IPS DF 4.7 (cell line): Measurements from ENCODE around the gene EMX1.
"Not testable (repeated sequence)": the region's sequence is repeated elsewhere in the genome, so short reads cannot be mapped to it uniquely, and the experiment has no call there.

Source experiments
- DNase-seq: peaks from one replicate; pipeline ENCODE4 v3.0.0-alpha.2; 2013; ENCODE audit warnings: low spot score; ENCODE audit errors: extremely low read depth

The EMX1 gene

DNA sequence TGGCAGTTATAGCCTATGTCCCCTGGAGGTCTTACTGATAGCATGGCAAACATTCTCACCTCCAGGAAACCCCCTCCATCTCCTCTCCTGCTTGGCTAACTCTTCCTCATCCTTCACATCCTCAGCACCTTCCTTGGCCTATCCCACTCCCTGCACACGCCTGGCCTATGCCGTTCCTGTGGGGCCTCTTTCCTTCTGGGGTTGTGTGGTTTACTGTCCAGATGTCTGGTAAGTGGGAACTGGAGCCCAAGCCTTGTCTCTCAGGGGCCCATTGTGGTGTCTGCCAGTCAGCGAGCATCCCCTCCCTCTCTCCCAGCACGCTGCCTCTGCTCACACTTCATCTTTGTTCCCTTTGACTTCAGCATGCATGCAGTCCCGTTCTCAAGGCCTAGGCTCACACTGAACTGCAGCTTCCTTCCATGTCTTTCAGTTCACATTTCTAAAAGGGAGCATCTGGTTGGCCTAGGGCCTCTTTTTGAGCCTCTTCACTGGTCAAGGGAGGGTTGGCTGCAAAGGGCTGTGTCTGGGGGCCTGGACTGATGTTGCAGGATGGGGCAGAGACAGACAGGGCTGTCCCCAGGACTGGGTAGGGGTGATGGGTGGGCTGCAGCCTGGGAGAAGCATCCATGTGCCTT, 17.0 kb upstream of the EMX1 start:
- DNase-seq, result no peak

- no peak for DNase-seq
Observed at GRCh38 chr2:72901426-72901825, 15.9 kb upstream of the EMX1 start.

- DNase-seq, result not testable (repeated sequence)
Observed at GRCh38 chr2:72907369-72907768, 9.9 kb upstream of the EMX1 start.

- no peak for DNase-seq
Observed at GRCh38 chr2:72908741-72909140, 8.6 kb upstream of the EMX1 start.

- no peak for DNase-seq
Observed at GRCh38 chr2:72911256-72911655, 6.1 kb upstream of the EMX1 start.

- no peak for DNase-seq
Observed at GRCh38 chr2:72913486-72914205, 3.7 kb upstream of the EMX1 start.

- no peak for DNase-seq
Observed at GRCh38 chr2:72914206-72914559, 3.1 kb upstream of the EMX1 start.

GRCh38 chr2:72914589-72915319, 2.6 kb upstream of the EMX1 start:
- DNase-seq, result no peak

DNA sequence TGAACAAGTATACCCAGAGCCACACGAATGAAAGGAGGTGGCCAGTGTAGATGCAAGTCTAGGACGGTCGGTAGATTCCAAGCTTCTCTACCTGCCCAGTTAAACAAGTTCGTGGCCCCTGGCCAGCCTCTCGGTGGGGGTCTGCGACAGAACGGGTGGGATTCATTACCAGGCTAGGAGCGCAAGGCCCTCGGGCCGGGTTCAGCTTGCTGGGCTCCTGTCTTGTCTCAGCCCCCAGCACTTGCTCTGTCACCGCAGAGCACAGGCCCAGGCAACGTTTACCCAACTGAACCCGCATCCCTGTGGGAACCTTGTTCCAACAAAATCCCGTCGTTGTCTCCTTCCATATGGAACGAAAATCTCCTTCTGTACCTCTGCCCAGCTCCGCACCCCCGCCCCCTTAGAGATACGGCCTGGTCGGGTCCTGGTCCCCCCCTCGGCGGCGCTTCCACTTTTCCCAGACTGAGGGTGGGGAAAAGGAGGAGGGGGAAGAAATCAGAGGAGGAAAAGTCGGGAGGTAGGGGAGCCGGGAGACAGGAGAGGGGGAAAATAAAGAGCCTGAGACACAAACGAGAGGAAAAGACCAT, 1.9 kb upstream of the EMX1 start:
- no peak for DNase-seq

DNA sequence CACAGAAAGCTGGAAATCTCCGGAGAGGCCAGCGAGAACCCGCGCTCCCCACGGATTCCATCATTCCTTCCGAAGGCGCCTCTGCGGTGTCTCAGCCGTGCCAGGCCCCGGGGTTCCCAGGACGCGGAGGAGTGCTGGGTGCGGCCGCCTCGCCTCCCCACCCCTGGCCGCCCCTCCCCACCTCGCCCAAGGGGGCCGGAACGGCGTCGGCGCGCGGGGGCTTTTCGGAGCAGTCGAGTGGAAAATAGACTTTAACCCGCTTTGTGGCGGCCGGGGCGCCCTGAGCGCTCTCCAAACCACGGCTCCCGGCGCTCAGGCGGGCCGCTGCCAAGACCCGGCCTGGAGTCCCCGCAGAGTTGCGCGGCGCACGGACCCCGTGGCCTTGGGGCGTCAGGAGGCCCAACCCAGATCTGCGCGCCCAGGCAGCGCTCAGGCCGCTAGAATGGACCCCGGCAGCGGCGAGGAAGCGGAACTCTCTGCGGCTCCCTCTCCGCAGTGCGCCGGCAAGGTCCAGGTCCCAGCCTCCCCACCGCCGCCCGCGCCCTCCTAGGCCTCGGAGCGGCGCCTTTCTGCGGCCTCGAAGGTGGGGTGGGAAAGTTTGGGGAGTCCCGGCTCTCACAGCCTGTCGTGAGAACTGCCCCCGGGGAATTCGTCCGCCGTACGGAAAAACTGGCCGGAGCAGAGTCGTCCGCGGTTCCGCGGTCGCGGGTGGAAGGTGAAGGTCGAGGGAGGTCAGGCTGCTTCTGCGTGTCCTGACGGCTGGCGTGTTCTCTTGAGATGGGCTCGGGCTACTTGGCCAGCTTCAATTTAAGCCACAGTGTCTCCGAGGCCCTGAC, 1.2 kb upstream of the EMX1 start:
- no peak for DNase-seq

GRCh38 chr2:72916743-72917137, 579 bp upstream of the EMX1 start:
- no peak for DNase-seq

DNA sequence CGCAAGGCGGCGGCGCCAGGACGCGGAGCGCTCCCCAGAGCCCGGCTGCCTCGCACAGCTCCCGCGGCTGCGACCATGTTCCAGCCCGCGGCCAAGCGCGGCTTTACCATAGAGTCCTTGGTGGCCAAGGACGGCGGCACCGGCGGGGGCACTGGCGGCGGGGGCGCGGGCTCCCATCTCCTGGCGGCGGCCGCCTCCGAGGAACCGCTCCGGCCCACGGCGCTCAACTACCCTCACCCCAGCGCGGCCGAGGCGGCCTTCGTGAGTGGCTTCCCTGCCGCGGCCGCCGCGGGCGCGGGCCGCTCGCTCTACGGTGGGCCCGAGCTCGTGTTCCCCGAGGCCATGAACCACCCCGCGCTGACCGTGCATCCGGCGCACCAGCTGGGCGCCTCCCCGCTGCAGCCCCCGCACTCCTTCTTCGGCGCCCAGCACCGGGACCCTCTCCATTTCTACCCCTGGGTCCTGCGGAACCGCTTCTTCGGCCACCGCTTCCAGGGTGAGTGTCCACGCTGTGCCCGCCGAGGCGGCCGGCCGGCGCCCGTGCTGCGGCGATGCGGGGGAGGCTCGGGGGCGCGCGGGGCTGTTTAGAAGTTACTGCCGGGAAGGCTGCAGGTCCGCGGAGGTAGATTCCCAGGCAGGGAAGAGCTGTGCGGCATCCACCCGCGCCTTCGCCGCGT, 696 bp downstream of the EMX1 start:
- DNase-seq, result no peak

DNA sequence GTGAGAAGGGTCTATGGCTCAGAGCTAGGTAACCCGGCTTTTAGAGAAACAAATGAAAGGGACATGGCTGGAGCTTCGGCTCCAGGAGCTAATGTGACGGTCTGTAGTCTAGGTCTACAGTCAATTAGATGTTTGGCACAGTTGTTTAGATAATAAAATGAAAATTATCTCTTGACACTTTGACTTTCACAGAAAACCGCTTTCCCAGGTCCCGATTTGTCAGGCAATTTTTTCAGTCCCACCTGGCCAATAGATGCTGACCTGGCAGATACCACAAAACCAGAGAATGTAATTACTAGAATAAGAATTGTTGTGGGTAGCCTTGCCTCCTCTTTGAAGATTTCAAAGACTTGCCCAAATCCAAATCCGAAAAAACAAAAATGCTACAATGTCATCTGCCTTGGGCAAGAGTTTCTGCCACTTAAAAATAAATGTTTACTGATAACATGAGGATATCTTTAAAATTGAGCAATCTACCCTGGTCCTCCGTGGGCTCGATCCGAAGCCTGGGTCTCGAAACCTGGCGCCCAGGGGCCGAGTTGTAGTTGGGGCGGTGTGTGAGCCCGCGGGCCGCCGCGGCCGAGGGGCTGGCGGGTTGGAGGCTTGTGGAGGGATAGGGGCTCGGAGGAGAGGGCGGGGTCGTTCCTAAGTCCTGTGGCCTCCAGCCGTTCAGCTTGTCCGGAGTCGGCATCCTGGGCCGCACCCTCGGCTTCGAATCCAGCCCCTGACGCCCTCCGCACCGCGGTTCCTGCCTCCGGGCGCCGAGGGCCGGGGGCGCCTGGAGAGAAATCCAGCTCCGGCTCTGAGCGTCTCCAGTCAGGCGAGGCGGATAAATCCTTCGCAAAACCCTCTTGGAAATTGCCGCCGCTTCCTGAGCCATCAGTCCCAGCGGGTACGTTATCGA, 2.3 kb downstream of the EMX1 start:
- DNase-seq, result no peak

DNA sequence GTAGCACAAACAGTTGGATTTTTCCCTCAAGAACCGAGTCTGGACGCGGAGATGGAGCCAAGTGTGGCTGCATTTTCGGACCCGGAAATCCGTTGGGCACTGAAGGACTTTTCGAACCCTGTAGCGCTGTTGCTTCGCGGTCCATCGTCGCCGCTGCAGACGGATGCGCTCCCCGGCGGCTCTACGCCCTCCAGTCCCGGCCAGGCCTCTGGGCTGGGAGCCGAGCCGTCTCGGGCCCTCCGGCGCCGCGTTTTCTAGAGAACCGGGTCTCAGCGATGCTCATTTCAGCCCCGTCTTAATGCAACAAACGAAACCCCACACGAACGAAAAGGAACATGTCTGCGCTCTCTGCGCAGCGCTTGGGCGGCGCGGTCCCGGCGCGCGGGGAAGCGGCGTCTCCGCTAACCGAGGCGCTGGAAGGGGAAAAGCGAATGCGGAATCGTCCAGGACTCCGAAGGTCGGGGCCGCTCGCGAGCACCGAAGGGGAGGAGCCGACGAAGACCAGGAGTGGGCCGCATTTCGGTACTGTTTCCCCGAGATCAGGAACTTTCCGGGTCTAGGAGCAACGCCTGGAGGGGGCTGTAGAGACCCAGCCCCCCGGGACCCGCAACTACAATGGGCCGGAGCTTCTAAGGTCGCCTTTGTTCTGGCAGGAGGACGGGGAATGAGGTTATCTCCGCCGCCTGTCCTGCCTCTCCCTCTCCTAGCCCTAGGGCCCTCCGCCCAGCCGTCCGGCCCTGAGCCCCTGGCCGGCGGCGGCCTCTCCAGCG, 3.2 kb downstream of the EMX1 start:
- DNase-seq, result no peak

DNA sequence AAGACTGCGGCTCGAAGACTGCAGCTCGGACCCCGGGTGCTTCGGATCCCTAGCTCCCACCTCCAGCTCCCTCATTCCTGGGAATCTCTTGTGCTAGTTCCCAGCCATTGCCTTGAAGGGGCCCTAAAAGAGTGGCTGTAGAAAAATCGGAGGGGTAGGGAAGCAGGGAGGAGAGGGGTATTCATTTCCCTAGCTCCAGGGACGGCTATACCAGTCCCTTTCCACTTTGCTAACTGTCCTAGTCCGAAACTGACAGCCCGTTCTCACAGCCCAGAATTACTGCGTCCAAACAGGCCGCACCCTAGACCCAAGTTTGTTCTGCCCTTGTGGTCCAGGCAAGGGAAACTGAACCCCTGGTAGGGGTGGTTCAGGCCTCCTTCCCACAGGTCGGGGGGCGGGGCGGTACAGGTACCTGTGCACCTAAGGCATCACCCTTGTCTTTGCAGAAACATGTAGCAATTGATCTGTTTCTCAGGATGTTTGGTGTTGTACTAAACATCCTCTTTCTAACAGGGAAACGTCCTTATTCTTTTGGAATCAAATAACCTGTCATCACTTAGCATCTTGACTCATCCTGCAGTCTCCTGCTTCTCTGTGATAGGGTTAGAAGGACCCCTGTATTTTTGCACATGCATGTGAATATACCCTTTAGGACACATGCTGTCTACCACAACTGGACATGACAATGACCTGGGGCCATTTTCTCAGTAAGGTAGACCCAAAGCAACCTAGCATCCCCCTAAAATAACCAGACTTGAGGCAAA, 4.0 kb downstream of the EMX1 start:
- DNase-seq, result no peak

GRCh38 chr2:72921853-72922252, 4.5 kb downstream of the EMX1 start:
- no peak for DNase-seq

DNA sequence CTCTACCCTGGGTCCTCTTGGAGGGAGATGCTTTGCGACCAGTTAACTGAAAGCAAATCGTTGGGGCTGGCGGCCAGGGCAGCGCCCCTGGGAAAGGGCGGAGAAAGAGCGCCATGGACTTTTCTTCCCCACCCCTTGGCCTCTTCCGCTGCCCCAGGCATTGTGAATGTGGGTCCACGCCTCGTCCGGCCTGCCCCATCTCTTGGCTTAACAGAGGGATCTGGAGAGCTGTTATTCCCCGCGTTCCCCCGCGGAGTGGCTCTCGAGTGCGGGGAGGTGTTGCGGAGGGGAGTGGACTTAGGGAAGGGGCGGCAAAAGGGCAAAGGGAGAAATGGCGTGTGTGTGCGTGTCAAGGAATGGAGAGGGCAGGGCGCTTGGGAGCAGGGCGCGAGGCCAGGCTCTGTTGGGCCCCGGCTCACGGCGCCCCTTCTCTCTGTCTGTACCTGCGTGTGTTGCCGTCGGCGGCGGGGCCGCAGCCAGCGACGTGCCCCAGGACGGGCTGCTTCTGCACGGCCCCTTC, 6.6 kb downstream of the EMX1 start:
- DNase-seq, result no peak
